ENCODE results near the gene SREBF2. TPM values are rescaled to one million over a fixed set of nuclear protein-coding genes. Genes with fewer than 3 reads are reported as not detected.
A peak's percentile ranks its signal among the peaks of the same experiment; 100 is the strongest.

The SREBF2 gene
- polyA plus RNA-seq, 3 donors = 22.2 to 25.1 (median 24.5) TPM

- Histone ChIP-seq H3K4me2 (replicated peaks; ENCODE audit: extremely low read depth, low read length, poor library complexity, severe bottlenecking) (no peak overlapping the region), H3K36me3 (replicated peaks in 1 of 2; ENCODE audit: control insufficient read depth in 1 of 2, insufficient read depth in 2 of 2, low read length in 2 of 2) (peaks cover 0 to 2% of the 10 kb centered on the region in 2 donors), H4K20me1 (ENCODE audit: insufficient read depth, low read length) (peaks cover 12% of the 10 kb centered on the region), H3K27ac (ENCODE audit: low read depth in 1 of 2, low read length in 2 of 2) (no peak overlapping the region), H2AFZ (ENCODE audit: insufficient read depth, low read depth, low read length, poor library complexity, severe bottlenecking) (no peak overlapping the region), H3K9ac (ENCODE audit: insufficient read depth, low read length, poor library complexity, severe bottlenecking) (no peak overlapping the region), H3K9me3 (replicated peaks in 1 of 2; ENCODE audit: control insufficient read depth in 1 of 2, insufficient read depth in 1 of 2, low read length in 2 of 2) (peaks cover 0 to 35% of the 10 kb centered on the region in 2 donors), H3K79me2 (ENCODE audit: insufficient read depth, low read length) (no peaks in the 10 kb centered on the region), H3K27me3 (ENCODE audit: control insufficient read depth in 2 of 2, insufficient read depth in 2 of 2, low read length in 2 of 2) (peaks cover 48 to 70% of the 10 kb centered on the region in 2 donors), H3K4me1 (ENCODE audit: control insufficient read depth in 1 of 2, insufficient read depth in 2 of 2, low read length in 2 of 2) (peaks cover 27 to 55% of the 10 kb centered on the region in 2 donors), H3K4me3 (replicated peaks in 1 of 3; ENCODE audit: low read depth in 2 of 3, low read length in 3 of 3) (no peak overlapping the region)
- H3K27ac Mint-ChIP-seq = no peak overlapping the region
- intact Hi-C loops (cut with micrococcal nuclease) = no loop called here
- no peak for TF ChIP-seq CTCF (IDR thresholded peaks at IDR 0.05)
- H3K9me3 Mint-ChIP-seq = peaks cover 0 to 28% (median 13%) of the 10 kb centered on the region in 7 donors
- H3K27me3 Mint-ChIP-seq (ENCODE audit: low read depth in 3 of 3) = peaks cover 65 to 84% (median 73%) of the 10 kb centered on the region in 3 donors
- WGBS (ENCODE audit: insufficient coverage) = 93% methylated on average over 3 of the region's 9 CpGs
- DNase-seq = no peak
- H3K4me3 Mint-ChIP-seq = peak overlapping the region in 1 of 2 donors; percentile 78
- peaks cover 34% of the 10 kb centered on the region for H3K4me1 Mint-ChIP-seq
- peaks cover 9 to 12% of the 10 kb centered on the region in 2 donors for H3K36me3 Mint-ChIP-seq
These were observed 79.6 kb downstream of the SREBF2 start for GRCh38 chr22:41912338-41913039.

- H3K36me3 Mint-ChIP-seq = peaks cover 7 to 9% of the 10 kb centered on the region in 2 donors
- H3K27ac ChIP-seq (ENCODE audit: low read depth in 1 of 2, low read length in 2 of 2) = no peak overlapping the region
- peaks cover 33% of the 10 kb centered on the region for H3K4me1 Mint-ChIP-seq
- H4K20me1 ChIP-seq (ENCODE audit: insufficient read depth, low read length) = peaks cover 12% of the 10 kb centered on the region
- H3K4me3 Mint-ChIP-seq = peak overlapping the region in 1 of 2 donors; percentile 78
- TF ChIP-seq CTCF (IDR thresholded peaks at IDR 0.05) = no peak
- peaks cover 62 to 89% (median 75%) of the 10 kb centered on the region in 3 donors for H3K27me3 Mint-ChIP-seq (ENCODE audit: low read depth in 3 of 3)
- H3K9me3 ChIP-seq (replicated peaks in 1 of 2; ENCODE audit: control insufficient read depth in 1 of 2, insufficient read depth in 1 of 2, low read length in 2 of 2) = peaks cover 0 to 35% of the 10 kb centered on the region in 2 donors
- H3K4me2 ChIP-seq (replicated peaks; ENCODE audit: extremely low read depth, low read length, poor library complexity, severe bottlenecking) = no peak overlapping the region
- H3K4me1 ChIP-seq (ENCODE audit: control insufficient read depth in 1 of 2, insufficient read depth in 2 of 2, low read length in 2 of 2) = peaks cover 28 to 55% of the 10 kb centered on the region in 2 donors
- no peak overlapping the region for H3K27ac Mint-ChIP-seq
- peaks cover 0 to 28% (median 13%) of the 10 kb centered on the region in 7 donors for H3K9me3 Mint-ChIP-seq
- H3K36me3 ChIP-seq (replicated peaks in 1 of 2; ENCODE audit: control insufficient read depth in 1 of 2, insufficient read depth in 2 of 2, low read length in 2 of 2) = no peaks in the 10 kb centered on the region
- H3K27me3 ChIP-seq (ENCODE audit: control insufficient read depth in 2 of 2, insufficient read depth in 2 of 2, low read length in 2 of 2) = peaks cover 48 to 75% of the 10 kb centered on the region in 2 donors
- H3K4me3 ChIP-seq (replicated peaks in 1 of 3; ENCODE audit: low read depth in 2 of 3, low read length in 3 of 3) = no peak overlapping the region
- no peak for DNase-seq
- no peaks in the 10 kb centered on the region for H3K79me2 ChIP-seq (ENCODE audit: insufficient read depth, low read length)
- H3K9ac ChIP-seq (ENCODE audit: insufficient read depth, low read length, poor library complexity, severe bottlenecking) = no peak overlapping the region
- WGBS (ENCODE audit: insufficient coverage) = 73% methylated on average over 10 of the region's 11 CpGs
- H2AFZ ChIP-seq (ENCODE audit: insufficient read depth, low read depth, low read length, poor library complexity, severe bottlenecking) = no peak overlapping the region
- intact Hi-C loops (cut with micrococcal nuclease) = no loop called here
These were observed 80.3 kb downstream of the SREBF2 start for GRCh38 chr22:41913040-41913719.

Measured in CD14-positive monocyte (primary cell).